ENCODE results near the gene PCDHGC4. TPM values are rescaled to one million over a fixed set of nuclear protein-coding genes. Genes with fewer than 3 reads are reported as not detected.

Gene PCDHGC4
- total and polyA plus RNA-seq, 2 of the 8 experiments (the other 6 are each of a cell fraction or from before 2014, with no cell fraction given) = 2.1 to 2.4 TPM

DNA sequence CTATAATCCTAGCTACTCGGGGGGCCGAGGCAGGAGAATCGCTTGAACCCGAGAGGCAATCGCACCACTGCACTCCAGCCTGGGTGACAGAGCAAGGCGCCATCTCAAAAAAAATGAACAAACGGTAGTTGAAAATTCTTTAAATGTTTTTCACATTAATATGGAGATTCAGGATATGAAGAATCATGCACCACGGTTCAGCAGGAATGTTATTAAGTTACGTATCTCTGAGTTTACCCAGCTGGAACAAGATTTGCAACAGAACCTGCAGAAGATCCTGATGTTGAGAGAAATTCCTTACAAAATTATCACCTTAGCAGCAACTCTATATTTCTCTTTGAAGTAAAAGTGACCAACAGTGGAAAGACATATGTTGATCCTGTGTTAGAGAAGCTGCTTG is 44.5 kb upstream of the PCDHGC4 start:
- H3K36me3 ChIP-seq (ENCODE audit: control insufficient read depth in 2 of 4, insufficient read depth in 4 of 4, low read length in 3 of 4) = no peaks in the 10 kb centered on the region
- H4K20me1 ChIP-seq (replicated peaks in 1 of 2; ENCODE audit: control insufficient read depth in 1 of 2, insufficient read depth in 2 of 2, low read length in 2 of 2) = peaks cover 0 to 2% of the 10 kb centered on the region in 2 experiments
- whole genome bisulfite sequencing, 2 experiments (ENCODE audit: extremely low coverage in 1 of 2, insufficient coverage in 1 of 2, insufficient read length in 1 of 2, insufficient replicate concordance in 2 of 2, low coverage in 1 of 2, low lambda C conversion rate in 2 of 2, missing lambda C conversion rate in 1 of 2) = 90% methylated on average over 9 of the region's 9 CpGs; no CpG with 5 or more reads in 1 of the 2 experiments
- no peak overlapping the region for H3K18ac ChIP-seq (ENCODE audit: extremely low read depth, low read length)
- no peak overlapping the region for H2BK5ac ChIP-seq (ENCODE audit: low read depth, low read length)
- no peak overlapping the region for H3K56ac ChIP-seq (replicated peaks; ENCODE audit: insufficient read length, low read depth, low read length)
- H3K23me2 ChIP-seq (ENCODE audit: low read depth, low read length) = no peaks in the 10 kb centered on the region
- H2AK5ac ChIP-seq (ENCODE audit: low read depth, low read length) = no peak overlapping the region
- FAIRE-seq = no peak
- no peak overlapping the region for H3K4me2 ChIP-seq (ENCODE audit: insufficient read depth in 1 of 2, low read depth in 2 of 2, low read length in 2 of 2)
- H2BK20ac ChIP-seq (ENCODE audit: low read length) = no peak overlapping the region
- no peaks in the 10 kb centered on the region for H3K4me1 ChIP-seq (replicated peaks in 1 of 4; ENCODE audit: control insufficient read depth in 3 of 4, insufficient read depth in 4 of 4, low read length in 3 of 4)
- H3K9me3 ChIP-seq (ENCODE audit: insufficient read depth in 2 of 2, low read depth in 1 of 2, low read length in 1 of 2) = peaks cover 2 to 6% of the 10 kb centered on the region in 2 experiments; a peak in 1 of 4 replicates
- ChIA-PET CTCF (ENCODE audit: partially characterized antibody) (interaction anchor here (0.6 to 4.9 kb wide), 17 partner anchors 10 to 127 kb away, joined by 3 to 22 read pairs (median 5); partner anchors contain the start of genes PCDHGA10, PCDHGA11, PCDHGA12 and PCDHGB3), POLR2A (ENCODE audit: partially characterized antibody) (interaction anchor here (1.0 kb wide), 1 partner anchor 196 kb away, joined by 3 read pairs; the partner anchor contains the start of gene PCDHB15)
- no peak overlapping the region for H2BK15ac ChIP-seq (ENCODE audit: low read length)
- H3K27me3 ChIP-seq (replicated peaks in 1 of 4; ENCODE audit: control insufficient read depth in 3 of 4, extremely low read depth in 1 of 4, insufficient read depth in 3 of 4, low read length in 3 of 4) = no peaks in the 10 kb centered on the region
- no peak overlapping the region for H3K27ac ChIP-seq (ENCODE audit: low read depth, low read length)
- no peak for DNase-seq (ENCODE audit: low read depth in 1 of 2, low spot score in 2 of 2)
- no peak overlapping the region for H4K91ac ChIP-seq (replicated peaks; ENCODE audit: insufficient read length, low read length)
- no peaks in the 10 kb centered on the region for H3K79me1 ChIP-seq (ENCODE audit: low read depth, low read length)
- no peak overlapping the region for H4K8ac ChIP-seq (ENCODE audit: extremely low read depth, insufficient read depth, low read length)
- H2BK12ac ChIP-seq (ENCODE audit: low read depth, low read length) = no peak overlapping the region
- H3K14ac ChIP-seq (ENCODE audit: insufficient read length) = no peak overlapping the region
- no peak overlapping the region for H3K4me3 ChIP-seq (ENCODE audit: extremely low read depth in 1 of 4, insufficient read depth in 2 of 4, low read depth in 3 of 4, low read length in 4 of 4)
- no peaks in the 10 kb centered on the region for H3K79me2 ChIP-seq (ENCODE audit: control insufficient read depth in 1 of 2, insufficient read depth in 2 of 2, low read length in 2 of 2)
- H4K5ac ChIP-seq (ENCODE audit: insufficient read length, low read depth, low read length) = no peak overlapping the region
- H2BK120ac ChIP-seq (replicated peaks; ENCODE audit: low read depth, low read length) = no peak overlapping the region
- H3K9ac ChIP-seq (replicated peaks in 1 of 4; ENCODE audit: extremely low read depth in 1 of 4, low read depth in 3 of 4, low read length in 3 of 4) = no peak overlapping the region
- no peak overlapping the region for H3K4ac ChIP-seq (replicated peaks; ENCODE audit: insufficient read length, low read depth, low read length)
- no peak overlapping the region for H3K23ac ChIP-seq (ENCODE audit: insufficient read length)
- H2AFZ ChIP-seq (ENCODE audit: low read length) = no peak overlapping the region
- TF ChIP-seq CBX8 (IDR thresholded peaks at IDR 0.05; ENCODE audit: borderline replicate concordance, low read depth, low read length) = no peak
- no peak for TF ChIP-seq MAFK (IDR thresholded peaks at IDR 0.05; ENCODE audit: low read depth, low read length)
